GM20000 (cell line): ENCODE measurements around the gene IGFN1.

ENCODE experiments used
- DNase-seq: peaks from one replicate; pipeline ENCODE4 v3.0.0; 2012; ENCODE audit warnings: low spot score
- CTCF ChIP-seq: IDR thresholded peaks from 2 replicates; pipeline ENCODE4 v1.5.1; 2012; ENCODE audit warnings: mild to moderate bottlenecking, control low read depth; ENCODE audit errors: extremely low read depth, missing control alignments

IGFN1 gene

GRCh38 chr1:201248721-201249559, 58.3 kb downstream of the IGFN1 start:
- DNase-seq = no peak

GRCh38 chr1:201250326-201251011, 59.8 kb downstream of the IGFN1 start:
- no peak for DNase-seq
- no peak for TF ChIP-seq CTCF

More at GRCh38 chr1:201248721-201249559, 58.3 kb downstream of the IGFN1 start:
- TF ChIP-seq CTCF = no peak

- no peak for DNase-seq
- TF ChIP-seq CTCF = no peak
Measured at GRCh38 chr1:201251411-201251810, 60.8 kb downstream of the IGFN1 start.

- DNase-seq = no peak
- no peak for TF ChIP-seq CTCF
Measured at GRCh38 chr1:201251851-201252430, 61.3 kb downstream of the IGFN1 start.

GRCh38 chr1:201252944-201253371, 62.3 kb downstream of the IGFN1 start:
- DNase-seq = no peak
- TF ChIP-seq CTCF = no peak

GRCh38 chr1:201253411-201253810, 62.8 kb downstream of the IGFN1 start:
- no peak for DNase-seq
- no peak for TF ChIP-seq CTCF
